ENCODE data around the gene CDK5RAP3.

The CDK5RAP3 gene

DNA sequence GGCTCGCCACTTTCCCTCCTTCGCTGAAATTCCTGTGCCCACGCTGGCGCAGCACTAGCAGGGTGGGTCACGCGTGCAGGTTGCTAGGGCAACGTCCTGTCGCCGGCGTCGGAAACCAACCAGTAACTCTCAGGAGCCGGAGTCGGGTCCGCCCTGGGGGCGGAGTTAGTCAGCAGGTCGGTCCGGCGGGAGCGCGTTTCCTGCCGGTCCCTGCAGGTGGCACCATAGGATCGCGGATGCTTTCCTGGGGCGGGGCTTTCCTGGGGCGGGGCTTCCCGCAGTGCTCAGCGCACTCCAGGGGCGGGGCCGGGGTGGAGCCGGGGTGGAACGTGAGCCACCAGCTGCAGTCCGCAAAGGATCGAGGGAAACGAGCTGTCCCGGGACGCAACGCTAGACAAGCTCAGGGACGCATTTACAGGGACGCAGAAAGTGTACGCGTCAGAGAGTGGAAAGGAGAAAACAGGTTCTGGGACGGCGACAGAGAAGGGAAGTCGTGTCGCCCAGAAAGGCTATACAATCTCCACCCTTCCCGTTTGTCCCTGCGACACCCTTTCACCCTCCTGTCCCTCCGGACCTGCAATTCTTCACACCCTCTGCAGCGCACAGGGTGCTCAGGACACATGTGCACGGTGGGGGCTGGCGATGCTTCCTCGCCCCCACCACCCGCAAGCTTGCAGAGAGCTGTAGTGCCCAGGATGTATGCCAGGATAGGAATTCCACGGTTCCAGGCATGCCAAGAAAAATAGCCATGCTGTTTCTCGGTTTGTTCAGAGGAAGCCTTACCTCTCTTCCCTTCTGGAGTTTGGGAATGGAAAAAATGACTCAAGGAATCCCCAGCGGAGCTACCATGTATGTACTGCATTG lies 54.4 kb downstream of the CDK5RAP3 start (continued):
- TF ChIP-seq ZNF362 (tag by site-specific recombination; IDR thresholded peaks at IDR 0.05) (no peak), ZNF2 (tag by site-specific recombination; IDR thresholded peaks at IDR 0.05) (peak; percentile 54; the same call in 1 of the 2 replicates), IKZF3 (tag by site-specific recombination; IDR thresholded peaks at IDR 0.05) (peak; percentile 81), ZFHX2 (tag by site-specific recombination; conservative IDR thresholded peaks at IDR 0.05) (peak; percentile 77), SP3 (tag by site-specific recombination; IDR thresholded peaks at IDR 0.05) (peak; percentile 89), SCRT1 (tag by site-specific recombination; IDR thresholded peaks at IDR 0.05; ENCODE audit: borderline replicate concordance) (no peak), ZNF19 (tag by site-specific recombination; IDR thresholded peaks at IDR 0.05; ENCODE audit: low read depth) (no peak), ZNF423 (tag by site-specific recombination; IDR thresholded peaks at IDR 0.05) (peak; percentile 37; the same call in 1 of the 2 replicates), SALL2 (tag by site-specific recombination; IDR thresholded peaks at IDR 0.05; ENCODE audit: borderline replicate concordance) (no peak), ZFP3 (tag by site-specific recombination; IDR thresholded peaks at IDR 0.05; ENCODE audit: low read depth) (no peak), KLF9 (tag by site-specific recombination; IDR thresholded peaks at IDR 0.05; ENCODE audit: low read depth) (peak; percentile 72), ZNF76 (tag by site-specific recombination; IDR thresholded peaks at IDR 0.05; ENCODE audit: borderline replicate concordance, low read depth) (peak; percentile 90), RBAK (tag by site-specific recombination; IDR thresholded peaks at IDR 0.05) (peak; percentile 89), ZNF654 (tag by site-specific recombination; IDR thresholded peaks at IDR 0.05; ENCODE audit: low read depth) (peak; percentile 85), ZNF280C (tag by site-specific recombination; IDR thresholded peaks at IDR 0.05) (no peak), BCL11B (tag by site-specific recombination; IDR thresholded peaks at IDR 0.05; ENCODE audit: low read depth) (peak; percentile 29; the same call in 1 of the 2 replicates), ZSCAN30 (tag by site-specific recombination; IDR thresholded peaks at IDR 0.05) (0 out of 2 replicates have a peak, but pooled peaks have one; percentile 15), ZSCAN16 (tag by site-specific recombination; IDR thresholded peaks at IDR 0.05) (peak; percentile 74; the same call in 1 of the 2 replicates), KLF1 (tag by site-specific recombination; IDR thresholded peaks at IDR 0.05) (peak; percentile 91)
- TF ChIP-seq, protein P1, sequence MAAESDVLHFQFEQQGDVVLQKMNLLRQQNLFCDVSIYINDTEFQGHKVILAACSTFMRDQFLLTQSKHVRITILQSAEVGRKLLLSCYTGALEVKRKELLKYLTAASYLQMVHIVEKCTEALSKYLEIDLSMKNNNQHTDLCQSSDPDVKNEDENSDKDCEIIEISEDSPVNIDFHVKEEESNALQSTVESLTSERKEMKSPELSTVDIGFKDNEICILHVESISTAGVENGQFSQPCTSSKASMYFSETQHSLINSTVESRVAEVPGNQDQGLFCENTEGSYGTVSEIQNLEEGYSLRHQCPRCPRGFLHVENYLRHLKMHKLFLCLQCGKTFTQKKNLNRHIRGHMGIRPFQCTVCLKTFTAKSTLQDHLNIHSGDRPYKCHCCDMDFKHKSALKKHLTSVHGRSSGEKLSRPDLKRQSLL (tag by site-specific recombination; IDR thresholded peaks at IDR 0.05) = 0 out of 2 replicates have a peak, but pooled peaks have one; percentile 25
- TF ChIP-seq, protein P2, sequence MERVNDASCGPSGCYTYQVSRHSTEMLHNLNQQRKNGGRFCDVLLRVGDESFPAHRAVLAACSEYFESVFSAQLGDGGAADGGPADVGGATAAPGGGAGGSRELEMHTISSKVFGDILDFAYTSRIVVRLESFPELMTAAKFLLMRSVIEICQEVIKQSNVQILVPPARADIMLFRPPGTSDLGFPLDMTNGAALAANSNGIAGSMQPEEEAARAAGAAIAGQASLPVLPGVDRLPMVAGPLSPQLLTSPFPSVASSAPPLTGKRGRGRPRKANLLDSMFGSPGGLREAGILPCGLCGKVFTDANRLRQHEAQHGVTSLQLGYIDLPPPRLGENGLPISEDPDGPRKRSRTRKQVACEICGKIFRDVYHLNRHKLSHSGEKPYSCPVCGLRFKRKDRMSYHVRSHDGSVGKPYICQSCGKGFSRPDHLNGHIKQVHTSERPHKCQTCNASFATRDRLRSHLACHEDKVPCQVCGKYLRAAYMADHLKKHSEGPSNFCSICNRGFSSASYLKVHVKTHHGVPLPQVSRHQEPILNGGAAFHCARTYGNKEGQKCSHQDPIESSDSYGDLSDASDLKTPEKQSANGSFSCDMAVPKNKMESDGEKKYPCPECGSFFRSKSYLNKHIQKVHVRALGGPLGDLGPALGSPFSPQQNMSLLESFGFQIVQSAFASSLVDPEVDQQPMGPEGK (tag by site-specific recombination; IDR thresholded peaks at IDR 0.05) = peak; percentile 89
